Stimulated activated CD8-positive, alpha-beta memory T cell treated with anti-CD3 and anti-CD28 coated beads, Interleukin-4, amount 100 ng/mL, for 1 hour (primary cell): ENCODE results near the gene USO1.
A peak's percentile ranks its signal among the peaks of the same experiment; 100 is the strongest.
"Not testable (repeated sequence)": the region's sequence is repeated elsewhere in the genome, so short reads cannot be mapped to it uniquely, and the experiment has no call there.

Source experiments
- DNase-seq, 2 donors: peaks; one replicate each; pipeline ENCODE4 v3.0.0-alpha.2; 2020; ENCODE audit warnings: low read depth in 2 of 2, low spot score in 1 of 2

USO1 gene

GRCh38 chr4:75714704-75715103 is 9.7 kb upstream of the USO1 start:
- no peak for DNase-seq

- DNase-seq: no peak
Measured at GRCh38 chr4:75715105-75715799, 9.1 kb upstream of the USO1 start.

- not testable (repeated sequence) for DNase-seq
Measured at GRCh38 chr4:75716054-75716453, 8.3 kb upstream of the USO1 start.

GRCh38 chr4:75717408-75717807 is 7.0 kb upstream of the USO1 start:
- no peak for DNase-seq

GRCh38 chr4:75718529-75718928 is 5.8 kb upstream of the USO1 start:
- DNase-seq: no peak

- no peak for DNase-seq
Measured at GRCh38 chr4:75722417-75722816, 2.0 kb upstream of the USO1 start.

- DNase-seq: no peak
Measured at GRCh38 chr4:75723163-75724065, 963 bp upstream of the USO1 start.

DNA sequence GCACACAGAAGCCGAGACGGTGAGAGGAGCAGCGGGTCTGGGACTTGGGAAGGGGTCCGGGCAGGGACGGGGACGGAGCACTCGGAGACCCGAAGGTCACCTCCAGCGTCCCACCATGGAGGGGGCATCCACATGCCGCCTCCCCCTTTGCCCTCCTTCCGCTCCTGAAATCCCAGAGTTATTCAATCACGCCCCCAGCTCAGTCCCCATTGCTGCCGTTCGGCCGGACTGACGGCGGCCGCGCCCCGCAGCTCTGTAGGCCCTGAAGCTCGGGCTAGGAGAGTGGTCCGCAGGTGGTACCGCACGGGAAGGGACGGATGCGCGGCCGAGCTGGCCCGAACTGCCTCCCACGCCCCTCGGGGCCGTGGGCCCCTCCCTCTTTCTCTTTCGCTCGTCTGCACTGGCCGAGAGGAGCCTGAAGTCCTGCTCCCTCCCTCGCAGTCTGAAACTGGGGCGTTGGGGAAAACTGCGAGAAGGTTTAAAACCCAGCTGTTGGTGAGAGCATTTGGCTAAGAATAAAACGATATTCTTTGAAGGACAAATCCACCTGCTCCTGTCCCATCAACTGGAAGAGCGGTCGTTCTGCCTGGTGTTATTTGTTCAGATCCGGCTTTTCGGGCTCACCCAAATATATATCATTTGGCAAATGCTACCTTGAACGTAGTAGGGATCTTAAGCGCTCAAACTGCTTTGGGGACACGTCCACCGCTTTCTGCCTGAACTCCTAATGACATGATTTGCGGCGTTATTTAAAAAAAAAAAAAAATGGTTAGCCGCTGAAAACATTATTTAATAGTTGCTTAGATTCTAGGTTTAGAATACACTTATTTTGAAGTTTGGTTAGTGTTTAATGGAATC is 719 bp downstream of the USO1 start:
- DNase-seq: peak; percentile 11 to 20

- DNase-seq: not testable (repeated sequence)
Measured at GRCh38 chr4:75725942-75726538, 1.7 kb downstream of the USO1 start.

GRCh38 chr4:75726577-75726976 is 2.2 kb downstream of the USO1 start:
- DNase-seq: no peak

GRCh38 chr4:75727073-75727472 is 2.7 kb downstream of the USO1 start:
- DNase-seq: no peak

DNA sequence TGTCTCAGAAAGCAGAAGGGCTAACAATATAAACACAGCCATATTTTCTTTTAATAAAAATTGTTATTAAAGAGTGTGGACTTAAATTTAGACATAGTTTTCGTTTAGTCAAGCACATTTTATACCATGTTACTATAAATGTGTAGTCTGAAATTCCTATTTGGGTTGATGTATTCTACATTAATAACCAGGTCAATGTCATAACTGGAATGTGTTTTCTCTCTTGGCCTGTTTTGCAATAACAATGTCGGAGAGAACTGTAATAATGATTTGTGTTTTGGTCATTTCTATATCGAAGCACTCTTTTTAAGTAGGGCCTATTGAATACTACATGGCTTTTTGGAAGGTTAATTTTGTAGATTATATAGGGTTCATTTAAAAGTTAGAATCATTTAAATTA is 5.5 kb downstream of the USO1 start:
- DNase-seq: no peak

GRCh38 chr4:75733369-75733768 is 9.0 kb downstream of the USO1 start:
- no peak for DNase-seq

DNA sequence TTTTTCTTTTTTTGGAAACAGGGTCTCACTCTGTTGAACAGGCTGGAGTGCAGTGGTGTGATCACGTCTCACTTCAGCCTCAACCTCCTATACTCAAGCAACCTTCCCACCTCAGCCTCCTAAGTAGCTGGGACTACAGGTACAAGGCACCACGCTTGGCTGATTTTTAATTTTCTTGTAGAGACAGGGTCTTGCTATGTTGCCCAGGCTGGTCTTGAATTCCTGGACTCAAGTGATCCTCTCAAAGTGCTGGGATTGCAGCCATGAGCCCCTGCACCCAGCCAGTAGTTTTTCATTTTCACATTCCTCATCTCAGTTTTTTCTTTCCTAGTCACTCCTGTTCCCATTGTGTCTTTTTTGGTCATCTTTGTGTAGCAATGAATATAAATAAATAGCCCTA is 11.1 kb downstream of the USO1 start:
- DNase-seq: no peak

GRCh38 chr4:75736862-75737261 is 12.5 kb downstream of the USO1 start:
- no peak for DNase-seq

DNA sequence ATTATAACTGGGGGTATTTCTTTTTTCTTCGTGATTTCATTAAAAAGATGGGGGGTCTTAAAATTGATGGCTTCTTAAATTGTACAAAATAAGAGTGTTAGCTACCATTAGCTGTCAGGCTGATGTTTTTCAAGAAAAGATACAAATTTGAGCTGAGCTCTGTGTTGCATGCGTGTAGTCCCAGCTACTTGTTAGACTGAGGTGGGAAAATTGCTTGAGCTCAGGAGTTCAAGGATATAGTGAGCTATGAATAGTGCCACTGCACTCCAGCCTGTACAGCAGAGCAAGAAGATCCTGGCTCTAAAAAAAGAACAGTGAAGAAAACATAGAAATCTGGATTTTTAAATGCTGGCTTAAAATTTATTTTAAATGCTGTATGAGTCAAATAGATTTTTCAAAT is 13.0 kb downstream of the USO1 start:
- no peak for DNase-seq

DNA sequence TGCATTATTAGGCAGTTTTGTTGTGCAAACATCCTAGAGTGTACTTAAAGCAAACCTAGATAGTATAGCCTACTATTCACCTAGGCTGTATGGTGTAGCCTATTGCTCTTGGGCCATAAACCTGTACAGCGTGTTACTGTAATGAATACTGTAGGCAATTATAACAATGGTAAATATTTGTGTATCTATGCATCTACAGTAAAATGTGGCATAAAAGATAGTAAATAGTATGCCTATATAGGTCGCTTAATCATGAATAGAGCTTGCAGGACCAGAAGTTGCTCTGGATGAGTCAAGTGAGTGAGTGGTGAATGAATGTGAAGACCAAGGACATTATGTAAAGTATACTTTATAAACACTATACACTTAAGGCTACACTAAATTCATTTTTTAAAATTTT is 16.6 kb downstream of the USO1 start:
- no peak for DNase-seq

GRCh38 chr4:75742451-75742850 is 18.1 kb downstream of the USO1 start:
- no peak for DNase-seq

- DNase-seq: no peak
Measured at GRCh38 chr4:75745161-75745560, 20.8 kb downstream of the USO1 start.

DNA sequence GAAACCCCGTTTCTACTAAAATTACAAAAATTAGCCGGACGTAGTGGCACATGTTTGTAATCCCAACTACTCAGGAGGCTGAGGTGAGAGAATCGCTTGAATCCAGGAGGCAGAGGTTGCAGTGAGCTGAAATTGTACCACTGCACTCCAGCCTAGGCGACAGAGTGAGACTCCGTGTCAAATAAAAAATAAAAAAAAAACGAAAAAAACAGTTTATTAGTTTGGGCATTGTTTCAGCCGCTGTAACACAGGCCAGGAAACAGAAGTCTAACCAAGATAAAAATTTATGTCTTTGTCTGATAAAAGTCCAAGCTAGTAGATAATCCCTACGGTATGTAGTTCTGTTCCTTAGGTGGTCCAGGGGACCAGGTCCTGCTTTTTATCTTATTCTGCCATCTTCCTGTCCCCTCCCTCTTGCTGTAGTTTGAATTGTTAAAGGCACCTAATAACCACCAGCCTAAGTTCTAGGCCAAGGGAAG is 21.4 kb downstream of the USO1 start:
- DNase-seq: no peak

- DNase-seq: no peak
Measured at GRCh38 chr4:75752637-75753036, 28.3 kb downstream of the USO1 start.
